ENCODE results near the gene FOXD4L6. TPM values are rescaled to one million over a fixed set of nuclear protein-coding genes. Genes with fewer than 3 reads are reported as not detected.
"Not testable (repeated sequence)": the region's sequence is repeated elsewhere in the genome, so short reads cannot be mapped to it uniquely, and the experiment has no call there.

Gene FOXD4L6
- total RNA-seq, 5 donors from 2014 or later (not counting 1 experiment from before 2014, with no cell fraction given): 0.16 TPM; not detected in 4

GRCh38 chr9:41088450-41089059 is 39.9 kb downstream of the FOXD4L6 start:
- H3K27ac Mint-ChIP-seq, POLR2A ChIA-PET: not testable (repeated sequence)
- DNase-seq: peak in 1 of 35 experiments; percentile 18

DNA sequence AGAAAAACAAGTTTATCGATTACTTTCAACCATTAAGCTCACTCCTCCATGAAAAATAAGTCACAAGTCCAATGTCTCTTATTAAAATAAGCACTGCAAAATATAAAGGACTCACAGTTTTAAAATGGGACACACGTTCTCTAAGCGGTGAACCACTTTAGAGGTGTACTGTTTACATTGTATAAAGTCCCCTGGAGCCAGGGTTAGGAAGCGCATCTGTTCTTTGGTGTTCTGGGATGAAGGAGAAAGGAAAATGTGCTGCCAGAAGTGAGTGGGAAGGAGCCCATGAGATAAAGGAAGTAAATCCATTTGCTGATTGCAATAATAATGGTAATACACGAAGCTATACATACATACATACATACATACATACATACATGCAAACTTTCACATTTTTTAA is 40.6 kb downstream of the FOXD4L6 start:
- not testable (repeated sequence) for H3K27ac Mint-ChIP-seq

More at GRCh38 chr9:41088450-41089059, 39.9 kb downstream of the FOXD4L6 start:
- not testable (repeated sequence) for H3K4me3 ChIP-seq (ENCODE audit: control insufficient read depth in 1 of 2, extremely low read depth in 1 of 2, low read length in 1 of 2); H3K4me1 ChIP-seq (ENCODE audit: control insufficient read depth in 1 of 2, extremely low read depth in 1 of 2, insufficient read depth in 2 of 2, low read length in 2 of 2); H3K36me3 Mint-ChIP-seq; H3K9me3 Mint-ChIP-seq; H3K4me1 Mint-ChIP-seq; H3K27me3 ChIP-seq (replicated peaks in 1 of 2; ENCODE audit: control insufficient read depth in 2 of 2, extremely low read depth in 1 of 2, insufficient read depth in 2 of 2, low read length in 1 of 2); H3K27ac ChIP-seq (ENCODE audit: low read length); H3K4me3 Mint-ChIP-seq; H3K9me3 ChIP-seq; H3K36me3 ChIP-seq (ENCODE audit: control insufficient read depth in 2 of 2, extremely low read depth in 1 of 2, insufficient read depth in 1 of 2, low read length in 1 of 2)
- CTCF ChIA-PET: interaction anchor here in 1 of 2 donors (0.6 kb wide), 1 partner anchor 98 kb away, joined by 6 read pairs; no protein-coding TSS in a partner anchor
- WGBS (ENCODE audit: insufficient coverage): 24% methylated on average over 4 of the region's 11 CpGs
- peak; percentile 65 to 83 (median 76) for ATAC-seq (replicated peaks in 1 of 4)
- peaks cover 16% of the 10 kb centered on the region in 2 donors for H3K27me3 Mint-ChIP-seq

DNA sequence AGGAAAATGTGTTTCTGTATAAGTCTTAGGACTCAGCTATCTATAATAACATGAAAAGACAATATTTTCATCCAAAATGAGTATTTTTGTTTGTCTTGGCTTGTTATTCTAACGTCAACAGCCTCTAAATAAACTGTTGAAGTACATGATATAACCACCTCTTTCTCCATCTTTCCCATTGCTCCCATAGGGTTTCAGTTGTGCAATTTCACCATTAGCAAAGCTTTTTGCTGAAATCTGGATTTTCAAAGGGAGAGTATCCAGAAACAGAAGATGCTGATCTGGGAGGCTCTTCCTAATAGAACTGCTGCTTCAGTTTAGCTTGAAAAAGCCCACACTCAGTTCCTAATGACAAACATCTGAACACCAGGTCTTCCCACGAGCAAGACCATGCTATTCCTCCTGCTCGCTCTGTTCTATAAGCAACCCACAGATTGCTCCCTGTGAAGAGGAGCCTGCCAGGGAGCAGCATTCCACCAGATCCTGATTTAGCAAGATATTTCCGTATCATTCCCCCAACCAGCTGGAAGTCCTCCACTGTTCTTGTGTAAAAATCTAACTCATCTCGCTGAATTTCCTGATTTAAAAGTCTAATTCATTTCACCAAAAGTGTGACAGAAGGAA is 41.2 kb downstream of the FOXD4L6 start:
- 87% methylated on average over 2 of the region's 5 CpGs for WGBS (ENCODE audit: insufficient coverage)
- H3K9me3 ChIP-seq; ATAC-seq (replicated peaks in 1 of 4); H3K4me1 Mint-ChIP-seq; H3K36me3 ChIP-seq (ENCODE audit: control insufficient read depth in 2 of 2, extremely low read depth in 1 of 2, insufficient read depth in 1 of 2, low read length in 1 of 2); CTCF ChIA-PET; POLR2A ChIA-PET; H3K27me3 ChIP-seq (replicated peaks in 1 of 2; ENCODE audit: control insufficient read depth in 2 of 2, extremely low read depth in 1 of 2, insufficient read depth in 2 of 2, low read length in 1 of 2); H3K27ac ChIP-seq (ENCODE audit: low read length); H3K4me3 ChIP-seq (ENCODE audit: control insufficient read depth in 1 of 2, extremely low read depth in 1 of 2, low read length in 1 of 2); DNase-seq; H3K9me3 Mint-ChIP-seq; H3K27ac Mint-ChIP-seq; H3K36me3 Mint-ChIP-seq; H3K4me1 ChIP-seq (ENCODE audit: control insufficient read depth in 1 of 2, extremely low read depth in 1 of 2, insufficient read depth in 2 of 2, low read length in 2 of 2); H3K4me3 Mint-ChIP-seq: not testable (repeated sequence)
- peaks cover 16 to 17% of the 10 kb centered on the region in 2 donors for H3K27me3 Mint-ChIP-seq

More for the DNA sequence above, 40.6 kb downstream of the FOXD4L6 start:
- POLR2A ChIA-PET; H3K27ac ChIP-seq (ENCODE audit: low read length); H3K36me3 Mint-ChIP-seq; H3K9me3 ChIP-seq; H3K4me1 Mint-ChIP-seq; DNase-seq; H3K9me3 Mint-ChIP-seq; H3K4me3 ChIP-seq (ENCODE audit: control insufficient read depth in 1 of 2, extremely low read depth in 1 of 2, low read length in 1 of 2); H3K4me3 Mint-ChIP-seq; H3K27me3 ChIP-seq (replicated peaks in 1 of 2; ENCODE audit: control insufficient read depth in 2 of 2, extremely low read depth in 1 of 2, insufficient read depth in 2 of 2, low read length in 1 of 2); H3K4me1 ChIP-seq (ENCODE audit: control insufficient read depth in 1 of 2, extremely low read depth in 1 of 2, insufficient read depth in 2 of 2, low read length in 2 of 2); ATAC-seq (replicated peaks in 1 of 4); H3K36me3 ChIP-seq (ENCODE audit: control insufficient read depth in 2 of 2, extremely low read depth in 1 of 2, insufficient read depth in 1 of 2, low read length in 1 of 2): not testable (repeated sequence)
- WGBS (ENCODE audit: insufficient coverage): no CpG with 5 or more reads among the region's 5 CpGs
- CTCF ChIA-PET: interaction anchor here in 1 of 2 donors (0.6 kb wide), 1 partner anchor 97 kb away, joined by 6 read pairs; no protein-coding TSS in a partner anchor
- H3K27me3 Mint-ChIP-seq: peaks cover 14 to 16% of the 10 kb centered on the region in 2 donors

DNA sequence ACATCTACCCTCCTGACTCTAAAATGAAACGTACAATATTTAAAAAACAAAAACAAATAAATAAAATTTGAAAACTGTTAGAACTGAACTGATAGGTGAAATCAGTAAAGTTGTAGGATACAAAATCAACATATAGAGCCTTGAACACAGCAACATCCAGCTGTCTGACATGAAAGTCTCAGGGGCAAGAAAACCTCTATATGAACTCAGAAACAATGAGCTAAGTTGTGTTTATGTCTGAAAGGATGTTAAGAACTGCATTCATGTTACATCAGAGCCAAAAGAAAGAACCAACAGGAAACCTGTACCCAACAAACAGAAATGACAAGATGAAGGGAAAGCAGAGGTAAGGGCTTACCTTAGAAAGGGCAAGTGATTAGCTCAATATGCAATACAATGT is 41.8 kb downstream of the FOXD4L6 start:
- POLR2A ChIA-PET; H3K4me3 Mint-ChIP-seq; H3K27ac Mint-ChIP-seq; H3K4me3 ChIP-seq (ENCODE audit: control insufficient read depth in 1 of 2, extremely low read depth in 1 of 2, low read length in 1 of 2); H3K36me3 ChIP-seq (ENCODE audit: control insufficient read depth in 2 of 2, extremely low read depth in 1 of 2, insufficient read depth in 1 of 2, low read length in 1 of 2); H3K9me3 ChIP-seq; H3K9me3 Mint-ChIP-seq; H3K27ac ChIP-seq (ENCODE audit: low read length); DNase-seq; CTCF ChIA-PET; H3K4me1 Mint-ChIP-seq; H3K27me3 ChIP-seq (replicated peaks in 1 of 2; ENCODE audit: control insufficient read depth in 2 of 2, extremely low read depth in 1 of 2, insufficient read depth in 2 of 2, low read length in 1 of 2); H3K36me3 Mint-ChIP-seq; H3K4me1 ChIP-seq (ENCODE audit: control insufficient read depth in 1 of 2, extremely low read depth in 1 of 2, insufficient read depth in 2 of 2, low read length in 2 of 2): not testable (repeated sequence)
- ATAC-seq (replicated peaks in 1 of 4): peak in 1 of 4 experiments; percentile 35
- no CpG with 5 or more reads among the region's 1 CpG for WGBS (ENCODE audit: insufficient coverage)
- peaks cover 16 to 19% of the 10 kb centered on the region in 2 donors for H3K27me3 Mint-ChIP-seq

GRCh38 chr9:41086215-41086614 is 42.3 kb downstream of the FOXD4L6 start:
- H3K4me1 Mint-ChIP-seq; ATAC-seq (replicated peaks in 1 of 4); H3K27ac ChIP-seq (ENCODE audit: low read length); H3K27ac Mint-ChIP-seq; H3K27me3 ChIP-seq (replicated peaks in 1 of 2; ENCODE audit: control insufficient read depth in 2 of 2, extremely low read depth in 1 of 2, insufficient read depth in 2 of 2, low read length in 1 of 2); H3K4me3 ChIP-seq (ENCODE audit: control insufficient read depth in 1 of 2, extremely low read depth in 1 of 2, low read length in 1 of 2); H3K36me3 ChIP-seq (ENCODE audit: control insufficient read depth in 2 of 2, extremely low read depth in 1 of 2, insufficient read depth in 1 of 2, low read length in 1 of 2); H3K4me1 ChIP-seq (ENCODE audit: control insufficient read depth in 1 of 2, extremely low read depth in 1 of 2, insufficient read depth in 2 of 2, low read length in 2 of 2); DNase-seq; H3K9me3 ChIP-seq; H3K36me3 Mint-ChIP-seq; H3K4me3 Mint-ChIP-seq; H3K9me3 Mint-ChIP-seq; CTCF ChIA-PET; POLR2A ChIA-PET: not testable (repeated sequence)
- peaks cover 16 to 19% of the 10 kb centered on the region in 2 donors for H3K27me3 Mint-ChIP-seq
- WGBS (ENCODE audit: insufficient coverage): no CpG with 5 or more reads among the region's 3 CpGs

DNA sequence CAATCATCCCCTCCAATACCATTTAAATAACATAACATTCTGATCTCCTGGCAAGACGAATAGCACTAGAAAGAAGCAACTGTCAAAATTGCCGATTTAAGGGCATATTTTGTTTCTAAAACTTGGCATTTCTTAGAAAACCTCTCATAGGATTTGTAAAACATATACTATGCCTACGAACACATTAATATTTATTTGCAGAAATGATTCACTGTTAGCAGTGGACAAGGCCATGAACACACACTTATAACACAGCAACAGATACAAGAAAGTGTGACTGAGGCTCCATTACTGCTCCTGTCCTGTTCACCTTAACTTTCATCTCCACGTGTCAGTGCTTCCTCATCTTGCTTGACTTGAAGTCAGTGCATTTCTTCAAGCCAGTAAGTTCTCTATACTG is 46.1 kb downstream of the FOXD4L6 start:
- H3K36me3 Mint-ChIP-seq: not testable (repeated sequence)

More for the DNA sequence above, 46.1 kb downstream of the FOXD4L6 start:
- ATAC-seq (replicated peaks in 1 of 4); H3K9me3 Mint-ChIP-seq; H3K27me3 ChIP-seq (replicated peaks in 1 of 2; ENCODE audit: control insufficient read depth in 2 of 2, extremely low read depth in 1 of 2, insufficient read depth in 2 of 2, low read length in 1 of 2); H3K4me3 ChIP-seq (ENCODE audit: control insufficient read depth in 1 of 2, extremely low read depth in 1 of 2, low read length in 1 of 2); H3K4me3 Mint-ChIP-seq; H3K9me3 ChIP-seq; H3K36me3 ChIP-seq (ENCODE audit: control insufficient read depth in 2 of 2, extremely low read depth in 1 of 2, insufficient read depth in 1 of 2, low read length in 1 of 2); H3K4me1 Mint-ChIP-seq; POLR2A ChIA-PET; H3K4me1 ChIP-seq (ENCODE audit: control insufficient read depth in 1 of 2, extremely low read depth in 1 of 2, insufficient read depth in 2 of 2, low read length in 2 of 2); H3K27ac Mint-ChIP-seq; DNase-seq; CTCF ChIA-PET; H3K27ac ChIP-seq (ENCODE audit: low read length): not testable (repeated sequence)
- no CpG with 5 or more reads among the region's 4 CpGs for WGBS (ENCODE audit: insufficient coverage)
- peaks cover 8 to 14% of the 10 kb centered on the region in 2 donors for H3K27me3 Mint-ChIP-seq

Measured in T-cell (primary cell).